Cardiac fibroblast (primary cell): Measurements from ENCODE around the gene SPATA9.

Experiments
- DNase-seq, 2 donors: peaks; one replicate each; pipeline versions ENCODE4 v3.0.0 to v3.0.0-alpha.2; 2010; ENCODE audit warnings: low read depth in 2 of 2
- H3K4me3 ChIP-seq, 2 donors: replicated peaks in 1 of 2; 1 replicate in 1 of 2; 2 replicates in 1 of 2; pipeline ENCODE4 v1.5.1; 2011; ENCODE audit warnings: low read depth in 2 of 2, low read length in 2 of 2, mild to moderate bottlenecking in 2 of 2, moderate library complexity in 1 of 2
- CTCF ChIP-seq: IDR thresholded peaks from one replicate; pipeline ENCODE4 v1.5.1; 2011; ENCODE audit warnings: low read depth, mild to moderate bottlenecking, low read length, inconsistent platforms

SPATA9 gene

GRCh38 chr5:95668216-95668615 is 14.6 kb downstream of the SPATA9 start:
- no peak overlapping the region for H3K4me3 ChIP-seq
- TF ChIP-seq CTCF, result no peak
- peak; percentile 34 to 77 for DNase-seq

- no peak overlapping the region for H3K4me3 ChIP-seq
- no peak for DNase-seq
- TF ChIP-seq CTCF, result no peak
Measured at GRCh38 chr5:95667678-95668077, 15.1 kb downstream of the SPATA9 start.

- no peak overlapping the region for H3K4me3 ChIP-seq
Measured at GRCh38 chr5:95667061-95667618, 15.7 kb downstream of the SPATA9 start.

GRCh38 chr5:95664204-95664786 is 18.5 kb downstream of the SPATA9 start:
- DNase-seq, result peak; percentile 48 to 69
- no peak overlapping the region for H3K4me3 ChIP-seq
- peak; percentile 73 for TF ChIP-seq CTCF

More at GRCh38 chr5:95667061-95667618, 15.7 kb downstream of the SPATA9 start:
- no peak for TF ChIP-seq CTCF
- no peak for DNase-seq

- no peak for TF ChIP-seq CTCF
- no peak for DNase-seq
- no peak overlapping the region for H3K4me3 ChIP-seq
Measured at GRCh38 chr5:95662946-95663345, 19.8 kb downstream of the SPATA9 start.

- no peak overlapping the region for H3K4me3 ChIP-seq
- no peak for TF ChIP-seq CTCF
- DNase-seq, result no peak
Measured at GRCh38 chr5:95660060-95660459, 22.7 kb downstream of the SPATA9 start.

GRCh38 chr5:95655575-95655974 is 27.2 kb downstream of the SPATA9 start:
- no peak for TF ChIP-seq CTCF
- DNase-seq, result no peak

More at GRCh38 chr5:95655575-95655974, 27.2 kb downstream of the SPATA9 start:
- no peak overlapping the region for H3K4me3 ChIP-seq
